ENCODE data around the gene SLC44A5. TPM values are rescaled to one million over a fixed set of nuclear protein-coding genes. Genes with fewer than 3 reads are reported as not detected.

The SLC44A5 gene
- total RNA-seq, 2 experiments from 2014 or later, result 0.98 to 1.1 TPM

DNA sequence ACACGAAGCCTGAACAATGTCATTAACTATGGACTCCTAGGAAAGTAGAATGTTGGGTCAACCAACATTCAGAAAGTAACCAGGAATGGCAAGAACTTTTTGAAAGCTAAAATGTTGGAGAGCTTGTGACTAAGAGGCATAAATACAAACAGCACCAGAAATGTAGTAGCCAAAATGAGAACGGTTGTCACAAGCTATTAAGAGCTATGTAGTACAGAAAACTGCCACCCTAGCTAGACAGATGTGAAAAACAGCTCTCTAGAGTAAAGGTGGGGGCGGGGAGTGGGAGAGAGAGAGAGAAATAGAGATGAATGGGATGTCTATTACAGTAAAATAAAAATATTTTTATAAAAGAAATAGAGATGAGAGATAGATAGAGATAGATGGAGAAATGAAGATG is 35.1 kb downstream of the SLC44A5 start:
- POLR2A ChIA-PET, result no interaction called here
- Mint-ChIP-seq H3K4me3 (no peak overlapping the region), H3K27ac (no peak overlapping the region), H3K9me3 (no peaks in the 10 kb centered on the region), H3K36me3 (ENCODE audit: low read depth) (no peaks in the 10 kb centered on the region), H3K4me1 (no peaks in the 10 kb centered on the region), H3K27me3 (no peaks in the 10 kb centered on the region)
- CTCF ChIA-PET, result no interaction called here
- DNase-seq, result no peak

DNA sequence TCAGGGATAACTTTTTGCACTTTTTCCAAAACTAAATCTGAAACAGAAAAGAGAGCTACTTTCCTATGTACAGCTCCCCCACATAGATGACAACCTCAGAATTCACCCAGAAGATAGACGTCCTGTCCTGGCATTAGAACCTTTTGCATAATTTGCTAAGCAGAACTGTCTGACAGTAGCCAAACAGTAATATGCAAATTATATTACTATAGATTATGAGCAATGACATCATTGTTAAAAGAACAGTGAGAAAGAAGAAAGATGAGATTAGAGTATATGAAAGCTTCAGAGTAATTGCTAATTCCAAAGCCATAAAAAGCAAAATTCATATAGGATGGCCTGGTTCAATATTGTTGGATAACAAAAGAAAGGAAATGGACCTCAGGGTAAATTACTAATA is 43.7 kb downstream of the SLC44A5 start:
- Mint-ChIP-seq H3K4me1 (no peaks in the 10 kb centered on the region), H3K36me3 (ENCODE audit: low read depth) (no peaks in the 10 kb centered on the region), H3K27ac (no peak overlapping the region), H3K9me3 (no peaks in the 10 kb centered on the region), H3K4me3 (no peak overlapping the region), H3K27me3 (no peaks in the 10 kb centered on the region)
- no peak for DNase-seq
- CTCF ChIA-PET, result no interaction called here
- POLR2A ChIA-PET, result no interaction called here

DNA sequence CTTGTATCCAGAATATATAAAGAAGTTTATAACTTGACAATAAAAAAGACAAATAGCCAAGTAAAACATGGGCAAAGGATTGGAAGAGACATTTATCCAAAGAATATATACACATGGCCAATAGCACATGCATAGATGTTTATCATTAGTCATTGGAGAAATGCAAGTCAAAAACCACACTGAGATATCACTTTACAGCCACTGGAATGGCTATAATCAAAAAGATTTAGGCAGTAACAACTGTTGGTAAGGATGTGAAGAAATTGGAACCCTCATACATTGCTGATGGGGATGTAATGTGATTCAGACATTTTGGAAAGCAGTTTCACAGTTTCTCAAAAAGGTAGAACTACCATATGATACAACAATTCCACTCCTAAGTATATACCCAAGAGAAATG is 51.1 kb downstream of the SLC44A5 start:
- CTCF ChIA-PET, result no interaction called here
- Mint-ChIP-seq H3K4me3 (no peak overlapping the region), H3K9me3 (no peaks in the 10 kb centered on the region), H3K27ac (no peak overlapping the region), H3K36me3 (ENCODE audit: low read depth) (no peaks in the 10 kb centered on the region), H3K27me3 (no peaks in the 10 kb centered on the region), H3K4me1 (no peaks in the 10 kb centered on the region)
- POLR2A ChIA-PET, result no interaction called here
- DNase-seq, result no peak

DNA sequence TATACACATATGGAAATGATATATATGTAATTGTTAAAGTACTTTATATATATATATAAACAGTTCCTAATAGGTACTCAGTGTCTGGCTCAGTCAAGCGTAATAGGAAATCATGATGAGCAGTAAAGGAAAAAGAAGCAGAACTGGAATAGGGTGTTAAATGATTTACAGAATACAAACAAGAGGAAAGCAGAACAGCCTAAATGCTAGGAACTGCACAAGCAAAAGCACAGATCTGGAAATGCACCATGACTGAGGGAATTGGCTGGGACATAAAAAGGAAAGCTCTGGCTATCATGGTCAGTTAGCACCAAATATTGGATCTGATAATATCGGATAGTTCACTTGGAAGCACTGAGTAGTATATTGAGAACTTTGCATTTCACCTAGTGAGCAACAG is 51.8 kb downstream of the SLC44A5 start:
- ChIA-PET POLR2A (no interaction called here), CTCF (no interaction called here)
- no peak for DNase-seq
- H3K27me3 Mint-ChIP-seq, result no peaks in the 10 kb centered on the region
- no peaks in the 10 kb centered on the region for H3K9me3 Mint-ChIP-seq
- no peak overlapping the region for H3K4me3 Mint-ChIP-seq
- H3K27ac Mint-ChIP-seq, result no peak overlapping the region
- H3K36me3 Mint-ChIP-seq (ENCODE audit: low read depth), result no peaks in the 10 kb centered on the region
- no peaks in the 10 kb centered on the region for H3K4me1 Mint-ChIP-seq

DNA sequence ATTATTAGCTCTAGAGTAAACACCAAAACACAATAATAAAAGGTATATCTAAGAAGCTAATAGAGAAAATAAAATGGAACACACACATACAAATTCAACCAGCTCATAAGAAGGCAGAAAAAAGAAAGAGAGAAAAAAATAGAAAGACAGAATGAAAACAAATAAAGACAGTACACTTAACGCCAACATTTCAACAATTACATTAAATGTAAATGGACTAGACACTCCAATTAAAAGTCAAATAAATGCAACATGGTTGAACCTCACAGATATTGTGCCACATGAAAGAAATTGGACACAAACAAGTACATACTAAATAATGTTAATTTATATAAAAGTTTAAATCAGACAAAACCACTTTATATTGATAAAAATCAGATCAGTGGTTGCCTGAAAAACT is 56.0 kb downstream of the SLC44A5 start:
- no peak for DNase-seq
- no peaks in the 10 kb centered on the region for H3K27me3 Mint-ChIP-seq
- no peaks in the 10 kb centered on the region for H3K4me1 Mint-ChIP-seq
- H3K4me3 Mint-ChIP-seq, result no peak overlapping the region
- no peaks in the 10 kb centered on the region for H3K9me3 Mint-ChIP-seq
- H3K36me3 Mint-ChIP-seq (ENCODE audit: low read depth), result no peaks in the 10 kb centered on the region
- H3K27ac Mint-ChIP-seq, result no peak overlapping the region
- POLR2A ChIA-PET, result no interaction called here
- CTCF ChIA-PET, result no interaction called here

DNA sequence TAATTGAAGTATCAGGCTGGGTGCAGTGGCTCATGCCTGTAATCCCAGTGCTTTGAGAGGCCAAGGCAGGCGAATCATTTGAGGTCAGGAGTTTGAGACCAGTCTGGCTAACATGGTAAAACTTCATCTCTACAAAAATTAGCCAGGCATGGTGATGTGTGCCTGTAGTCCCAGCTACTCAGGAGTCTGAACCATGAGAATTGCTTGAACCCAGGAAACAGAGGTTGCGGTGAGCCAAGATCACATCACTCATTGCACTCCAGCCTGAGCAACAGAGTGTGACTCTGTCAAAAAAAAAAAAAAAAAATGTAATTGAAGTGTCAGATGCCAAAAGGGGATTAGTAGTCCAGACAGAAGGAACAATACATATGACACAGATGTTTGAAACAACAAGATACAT is 56.7 kb downstream of the SLC44A5 start:
- ChIA-PET POLR2A (no interaction called here), CTCF (no interaction called here)
- H3K27me3 Mint-ChIP-seq, result no peaks in the 10 kb centered on the region
- no peaks in the 10 kb centered on the region for H3K36me3 Mint-ChIP-seq (ENCODE audit: low read depth)
- DNase-seq, result no peak
- H3K9me3 Mint-ChIP-seq, result no peaks in the 10 kb centered on the region
- no peaks in the 10 kb centered on the region for H3K4me1 Mint-ChIP-seq
- no peak overlapping the region for H3K4me3 Mint-ChIP-seq
- no peak overlapping the region for H3K27ac Mint-ChIP-seq

DNA sequence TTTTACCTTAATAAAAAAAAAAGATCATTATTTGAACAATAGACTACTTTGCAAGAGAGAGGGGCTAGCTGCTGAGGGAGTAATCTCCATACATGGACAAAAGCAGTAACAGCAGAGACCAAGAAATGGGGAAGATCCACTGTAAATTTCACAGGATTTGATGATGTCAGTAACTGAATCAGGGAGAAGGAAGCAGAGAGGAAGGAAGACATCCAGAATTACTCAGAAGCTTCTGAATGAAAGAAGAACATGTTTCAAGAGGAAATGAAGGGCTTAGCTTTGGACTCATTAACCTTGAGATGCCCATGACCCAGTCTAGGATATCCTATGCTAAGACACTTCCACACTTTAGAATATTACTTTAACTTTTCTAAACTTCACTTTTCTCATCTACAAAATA is 60.4 kb downstream of the SLC44A5 start:
- Mint-ChIP-seq H3K4me1 (no peaks in the 10 kb centered on the region), H3K36me3 (ENCODE audit: low read depth) (no peaks in the 10 kb centered on the region), H3K4me3 (no peak overlapping the region), H3K27me3 (no peaks in the 10 kb centered on the region), H3K9me3 (no peaks in the 10 kb centered on the region), H3K27ac (no peak overlapping the region)
- POLR2A ChIA-PET, result no interaction called here
- DNase-seq, result no peak
- CTCF ChIA-PET, result no interaction called here

DNA sequence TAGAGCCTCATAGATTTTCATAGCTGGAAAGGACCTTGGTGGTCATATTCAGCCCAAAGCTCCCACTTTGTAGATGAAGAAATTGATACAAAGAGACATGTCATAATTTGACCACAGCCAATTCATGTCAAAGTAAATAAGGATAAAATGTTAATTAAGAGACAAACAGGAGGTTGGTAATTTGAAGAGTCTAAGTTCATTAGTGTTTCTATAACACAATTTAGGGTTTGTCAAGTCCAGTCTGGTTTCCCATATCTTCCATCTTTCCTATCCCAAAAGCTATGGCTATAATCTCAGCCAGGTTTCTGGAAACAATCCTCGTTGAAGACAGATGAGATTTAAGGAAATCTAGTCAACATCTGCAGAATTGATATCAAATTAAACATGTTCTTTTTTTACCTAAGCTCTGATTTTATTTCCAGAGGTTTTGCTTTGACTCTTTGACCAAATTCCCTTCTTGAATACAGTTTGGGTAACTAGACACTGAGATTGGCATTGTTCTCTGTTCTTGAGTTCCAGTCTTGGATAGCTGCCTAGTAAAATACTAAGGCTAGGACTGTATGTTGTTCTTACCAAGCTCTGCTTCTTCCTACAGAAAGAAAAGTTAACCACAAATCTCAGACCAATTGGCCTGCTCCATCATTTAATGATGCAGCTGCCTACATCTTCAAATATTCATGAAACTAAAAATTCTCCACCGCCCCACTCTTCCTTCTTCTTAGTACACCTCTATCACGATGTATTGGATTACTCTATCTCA is 62.0 kb downstream of the SLC44A5 start:
- no peak for DNase-seq
- Mint-ChIP-seq H3K27me3 (no peaks in the 10 kb centered on the region), H3K36me3 (ENCODE audit: low read depth) (no peaks in the 10 kb centered on the region), H3K4me1 (no peaks in the 10 kb centered on the region), H3K27ac (no peak overlapping the region), H3K9me3 (peaks cover 2% of the 10 kb centered on the region), H3K4me3 (no peak overlapping the region)
- ChIA-PET CTCF (no interaction called here), POLR2A (no interaction called here)

DNA sequence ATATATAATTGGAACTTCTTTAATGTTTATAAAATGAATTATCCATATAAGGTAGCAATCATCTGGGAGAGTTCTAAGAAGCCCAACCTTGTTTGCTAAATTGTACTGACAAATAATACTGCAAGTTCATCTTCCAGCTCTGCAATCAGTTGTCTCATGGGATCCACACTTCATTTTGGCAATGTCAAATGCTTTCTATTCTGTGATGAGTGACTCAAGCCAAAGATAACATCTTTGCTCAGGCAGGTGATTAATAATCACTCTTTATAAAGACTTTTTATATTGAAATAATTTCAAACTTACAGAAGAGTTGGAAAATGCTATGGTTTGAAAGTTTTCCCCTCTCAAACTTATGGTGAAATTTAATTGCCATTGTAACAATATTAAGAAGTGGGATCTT is 67.2 kb downstream of the SLC44A5 start:
- no peaks in the 10 kb centered on the region for H3K36me3 Mint-ChIP-seq (ENCODE audit: low read depth)
- H3K9me3 Mint-ChIP-seq, result peaks cover 2% of the 10 kb centered on the region
- CTCF ChIA-PET, result no interaction called here
- no peak overlapping the region for H3K27ac Mint-ChIP-seq
- H3K4me1 Mint-ChIP-seq, result no peaks in the 10 kb centered on the region
- DNase-seq, result no peak
- H3K27me3 Mint-ChIP-seq, result no peaks in the 10 kb centered on the region
- POLR2A ChIA-PET, result no interaction called here
- H3K4me3 Mint-ChIP-seq, result no peak overlapping the region

DNA sequence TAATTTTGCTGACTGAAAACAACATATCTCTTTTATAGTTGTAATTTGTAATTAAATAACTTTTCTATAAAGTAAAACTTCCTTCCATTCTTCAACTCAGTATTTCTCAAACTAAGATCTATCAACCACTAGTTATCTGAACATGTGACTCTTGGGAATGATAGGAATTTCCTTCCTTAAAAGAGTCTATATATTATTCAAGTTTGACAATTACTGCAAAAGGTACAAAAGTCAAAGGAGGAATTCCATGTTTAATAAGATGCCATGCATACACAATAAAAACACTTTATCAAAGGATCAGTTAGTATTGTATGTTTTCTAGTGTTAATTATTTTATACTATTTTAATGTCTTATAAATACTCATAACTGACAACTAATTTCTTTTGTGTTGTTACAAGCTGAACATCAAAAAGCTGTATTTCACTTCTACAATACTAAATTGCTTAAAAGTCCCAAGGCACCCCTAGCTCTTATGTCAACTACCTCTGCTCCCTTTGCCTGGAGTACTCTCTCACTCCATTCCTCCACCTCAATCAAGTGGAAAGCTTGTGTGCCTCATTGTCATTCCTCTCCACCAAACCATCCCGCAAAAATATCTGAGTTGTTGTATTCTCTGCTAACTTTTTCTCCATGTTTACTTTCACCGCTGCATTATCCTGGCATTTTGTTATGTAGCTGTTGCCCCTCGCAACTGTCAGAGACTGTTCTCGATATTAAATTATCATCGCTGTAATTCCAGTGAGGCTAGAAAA is 67.9 kb downstream of the SLC44A5 start:
- H3K9me3 Mint-ChIP-seq, result peaks cover 2% of the 10 kb centered on the region
- H3K36me3 Mint-ChIP-seq (ENCODE audit: low read depth), result no peaks in the 10 kb centered on the region
- H3K27ac Mint-ChIP-seq, result no peak overlapping the region
- ChIA-PET CTCF (no interaction called here), POLR2A (no interaction called here)
- no peaks in the 10 kb centered on the region for H3K27me3 Mint-ChIP-seq
- no peak for DNase-seq
- no peak overlapping the region for H3K4me3 Mint-ChIP-seq
- no peaks in the 10 kb centered on the region for H3K4me1 Mint-ChIP-seq

DNA sequence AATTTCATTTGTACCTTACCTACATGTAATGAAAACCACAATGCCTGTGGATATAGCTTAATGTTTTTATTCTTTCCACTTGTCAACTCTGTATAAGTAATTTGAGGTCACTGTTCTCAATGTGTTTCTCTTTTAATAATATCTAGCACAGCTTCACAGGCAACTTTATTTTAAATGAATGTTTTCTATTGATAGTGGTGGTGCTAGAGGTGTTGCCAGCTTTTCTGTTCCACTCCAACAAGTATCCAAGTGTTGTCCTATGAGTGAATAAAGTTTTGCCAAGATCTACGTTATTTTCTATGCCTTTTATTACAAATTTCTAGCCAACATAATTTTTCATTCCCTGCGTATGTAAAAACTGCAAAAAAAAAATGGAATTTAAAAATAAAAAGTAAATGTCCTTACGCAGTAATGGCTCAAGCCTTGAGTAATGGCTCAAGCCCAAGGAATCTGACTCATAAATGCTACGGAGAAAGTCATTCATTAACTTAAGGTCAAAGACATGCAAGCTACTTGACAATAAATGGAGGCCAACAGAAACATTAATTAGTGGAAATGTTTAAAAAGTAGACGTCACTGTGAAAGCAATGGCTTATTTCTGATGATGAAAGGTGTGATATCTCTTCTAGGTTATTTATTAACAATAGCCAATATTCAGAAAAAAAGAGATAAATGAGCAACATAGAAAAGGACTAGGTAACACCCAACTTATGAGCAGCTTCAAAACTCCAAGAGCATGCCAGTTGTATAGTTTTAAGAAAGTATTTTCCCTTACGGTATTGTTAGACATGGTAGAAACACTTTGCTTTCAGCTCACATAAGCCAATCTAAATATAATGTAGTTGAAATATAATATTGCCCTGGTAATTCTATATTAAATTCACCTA is 71.4 kb downstream of the SLC44A5 start:
- no peak for DNase-seq
- no peak overlapping the region for H3K4me3 Mint-ChIP-seq
- no peaks in the 10 kb centered on the region for H3K4me1 Mint-ChIP-seq
- POLR2A ChIA-PET, result no interaction called here
- H3K27me3 Mint-ChIP-seq, result no peaks in the 10 kb centered on the region
- no peaks in the 10 kb centered on the region for H3K9me3 Mint-ChIP-seq
- CTCF ChIA-PET, result no interaction called here
- no peaks in the 10 kb centered on the region for H3K36me3 Mint-ChIP-seq (ENCODE audit: low read depth)
- H3K27ac Mint-ChIP-seq, result no peak overlapping the region

DNA sequence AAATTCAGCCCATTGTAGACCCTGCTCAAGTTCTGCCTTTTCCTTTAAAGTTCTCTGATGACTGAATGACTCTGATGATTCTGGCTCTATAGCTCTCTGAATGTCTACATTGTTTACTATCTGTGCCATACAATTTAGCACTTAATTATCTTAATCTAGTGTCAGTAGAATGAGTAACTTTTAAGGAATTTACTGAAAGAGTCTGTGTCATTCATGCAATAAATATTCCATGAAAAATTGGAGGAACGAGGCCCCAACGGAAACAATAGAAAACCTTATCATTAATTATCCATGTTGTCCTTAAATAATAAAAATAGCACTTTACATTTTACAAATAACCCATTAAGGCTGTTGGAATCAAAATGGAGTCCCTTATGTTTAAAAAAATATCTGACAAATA is 77.8 kb downstream of the SLC44A5 start:
- ChIA-PET CTCF (no interaction called here), POLR2A (no interaction called here)
- Mint-ChIP-seq H3K27me3 (no peaks in the 10 kb centered on the region), H3K27ac (no peak overlapping the region), H3K36me3 (ENCODE audit: low read depth) (no peaks in the 10 kb centered on the region), H3K4me1 (no peaks in the 10 kb centered on the region), H3K4me3 (no peak overlapping the region), H3K9me3 (no peaks in the 10 kb centered on the region)
- DNase-seq, result no peak

DNA sequence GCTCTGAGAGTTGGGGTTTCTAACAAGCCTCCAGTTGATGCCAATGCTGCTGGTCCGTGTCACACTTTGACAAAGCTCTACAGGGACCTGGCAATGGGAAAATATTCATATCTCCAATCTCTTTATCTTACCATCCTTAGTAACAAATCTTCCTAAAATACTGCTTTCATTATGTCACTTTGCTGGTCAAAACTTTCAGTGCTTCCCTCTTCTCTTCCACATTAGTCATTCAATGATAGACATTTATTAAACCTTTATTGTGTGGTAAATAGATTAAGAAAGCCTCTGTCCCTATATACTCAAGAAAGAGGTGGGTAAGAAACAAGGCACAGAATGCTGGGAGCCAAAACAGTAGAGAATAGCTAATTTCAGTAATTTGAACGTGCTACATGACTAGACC is 79.3 kb downstream of the SLC44A5 start:
- CTCF ChIA-PET, result no interaction called here
- no peaks in the 10 kb centered on the region for H3K4me1 Mint-ChIP-seq

More for the DNA sequence above, 79.3 kb downstream of the SLC44A5 start:
- POLR2A ChIA-PET, result no interaction called here
- no peaks in the 10 kb centered on the region for H3K9me3 Mint-ChIP-seq
- H3K36me3 Mint-ChIP-seq (ENCODE audit: low read depth), result no peaks in the 10 kb centered on the region
- DNase-seq, result no peak
- no peak overlapping the region for H3K27ac Mint-ChIP-seq
- no peak overlapping the region for H3K4me3 Mint-ChIP-seq
- H3K27me3 Mint-ChIP-seq, result no peaks in the 10 kb centered on the region
